Cardiac fibroblast (primary cell): ENCODE data around the gene RFX3.

ENCODE experiments used
- DNase-seq, 2 donors: peaks; one replicate each; pipeline versions ENCODE4 v3.0.0 to v3.0.0-alpha.2; 2010; ENCODE audit warnings: low read depth in 2 of 2
- H3K4me3 ChIP-seq, 2 donors: replicated peaks in 1 of 2; 1 replicate in 1 of 2; 2 replicates in 1 of 2; pipeline ENCODE4 v1.5.1; 2011; ENCODE audit warnings: low read depth in 2 of 2, low read length in 2 of 2, mild to moderate bottlenecking in 2 of 2, moderate library complexity in 1 of 2
- CTCF ChIP-seq: IDR thresholded peaks from one replicate; pipeline ENCODE4 v1.5.1; 2011; ENCODE audit warnings: low read depth, mild to moderate bottlenecking, low read length, inconsistent platforms

RFX3 gene

GRCh38 chr9:3403315-3403714 is 122.5 kb downstream of the RFX3 start:
- no peak for TF ChIP-seq CTCF
- no peak overlapping the region for H3K4me3 ChIP-seq
- DNase-seq = no peak

GRCh38 chr9:3401221-3401954 is 124.4 kb downstream of the RFX3 start:
- DNase-seq = no peak
- H3K4me3 ChIP-seq = no peak overlapping the region
- no peak for TF ChIP-seq CTCF

GRCh38 chr9:3398232-3398648 is 127.6 kb downstream of the RFX3 start:
- no peak for DNase-seq
- TF ChIP-seq CTCF = no peak
- H3K4me3 ChIP-seq = no peak overlapping the region

- TF ChIP-seq CTCF = no peak
- H3K4me3 ChIP-seq = no peak overlapping the region
- no peak for DNase-seq
Measured at GRCh38 chr9:3397766-3398165, 128.0 kb downstream of the RFX3 start.

GRCh38 chr9:3391414-3391813 is 134.4 kb downstream of the RFX3 start:
- TF ChIP-seq CTCF = no peak
- DNase-seq = no peak
- no peak overlapping the region for H3K4me3 ChIP-seq

GRCh38 chr9:3386753-3387152 is 139.0 kb downstream of the RFX3 start:
- DNase-seq = peak; percentile 11 to 28
- no peak overlapping the region for H3K4me3 ChIP-seq
- TF ChIP-seq CTCF = no peak

GRCh38 chr9:3385871-3386270 is 139.9 kb downstream of the RFX3 start:
- peak in 1 of 2 donors; percentile 1 for DNase-seq
- TF ChIP-seq CTCF = no peak
- no peak overlapping the region for H3K4me3 ChIP-seq
